ENCODE measurements around the gene SURF1.
"Not testable (repeated sequence)": the region's sequence is repeated elsewhere in the genome, so short reads cannot be mapped to it uniquely, and the experiment has no call there.

Gene SURF1

DNA sequence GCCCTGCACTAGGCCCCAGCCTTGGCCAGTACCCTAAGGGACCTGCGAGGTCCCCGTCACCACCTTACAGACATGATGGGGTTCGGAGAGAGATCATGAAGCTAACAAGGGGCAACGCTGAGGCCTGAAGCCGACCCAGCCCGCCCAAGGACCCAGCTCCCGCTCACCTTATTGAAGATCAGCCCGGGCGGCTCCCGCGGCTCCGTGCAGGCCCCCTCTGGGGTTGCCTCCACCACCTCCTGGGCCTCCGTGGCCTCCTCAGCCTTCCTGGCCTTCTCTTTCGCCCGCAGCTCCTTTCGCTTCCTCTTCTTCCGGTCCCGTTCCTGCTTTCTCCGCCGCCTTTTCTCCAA, 23.9 kb downstream of the SURF1 start:
- H3K4me2 ChIP-seq, result no peak overlapping the region
- H3K4me1 ChIP-seq, result peaks cover 21 to 43% (median 30%) of the 10 kb centered on the region in 10 experiments
- H3K27me3 ChIP-seq, result no peaks in the 10 kb centered on the region
- no peak overlapping the region for H3K4me3 ChIP-seq
- no peaks in the 10 kb centered on the region for H3K9me3 ChIP-seq (replicated peaks in 1 of 11)
- no peak for TF ChIP-seq Cebpa-rat (IDR thresholded peaks at IDR 0.05)
- peak overlapping the region in 4 of 11 experiments; percentile 13 to 51 (median 36); a peak in 5 of 22 replicates for H3K9ac ChIP-seq
- peaks cover 44 to 72% (median 58%) of the 10 kb centered on the region in 11 experiments for H3K36me3 ChIP-seq
- peaks cover 7 to 85% (median 75%) of the 10 kb centered on the region in 11 experiments; a peak in 21 of 22 replicates for H4K20me1 ChIP-seq
- no peak overlapping the region for H3K27ac ChIP-seq

DNA sequence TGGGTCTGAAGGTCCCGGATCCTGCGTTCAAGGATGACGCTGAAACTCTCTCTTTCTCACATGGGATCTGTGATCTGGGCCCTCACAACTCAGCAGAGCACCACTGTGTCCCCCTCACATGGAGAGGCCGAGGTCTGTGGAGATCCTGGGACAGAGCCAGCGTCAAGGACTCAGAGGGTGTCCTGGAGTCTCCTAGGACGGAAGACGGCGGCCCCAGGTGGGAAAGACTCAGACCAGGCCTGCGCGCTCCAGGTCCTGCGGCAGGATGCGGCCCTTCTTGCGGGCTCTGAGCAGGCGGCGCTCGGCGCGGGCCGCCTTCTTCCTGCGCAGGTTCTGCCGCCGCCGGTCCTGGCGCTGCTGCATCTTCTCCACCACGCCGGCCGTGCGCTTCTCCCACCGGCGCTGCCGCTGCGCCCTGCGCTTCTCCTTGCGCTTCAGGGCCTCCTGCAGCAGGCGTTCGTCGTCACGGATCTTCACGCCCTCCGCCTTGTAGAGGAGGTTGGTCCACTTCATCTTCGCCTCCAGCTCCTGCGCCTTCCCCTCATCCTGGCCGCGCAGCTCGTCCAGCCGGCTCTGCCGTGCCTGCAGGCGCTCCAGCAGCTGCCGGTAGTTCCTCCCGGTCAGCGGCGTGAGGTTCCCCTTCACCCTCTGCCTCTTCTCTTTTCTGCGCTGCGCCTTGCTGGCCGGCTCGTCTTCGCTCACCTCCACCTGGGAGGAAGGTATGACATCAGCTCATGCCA, 24.5 kb downstream of the SURF1 start:
- H3K4me3 ChIP-seq, result no peak overlapping the region
- H3K36me3 ChIP-seq, result peaks cover 44 to 72% (median 58%) of the 10 kb centered on the region in 11 experiments
- H4K20me1 ChIP-seq, result peaks cover 7 to 89% (median 75%) of the 10 kb centered on the region in 11 experiments; a peak in 21 of 22 replicates
- no peak for TF ChIP-seq Cebpa-rat (IDR thresholded peaks at IDR 0.05)
- peak overlapping the region in 5 of 11 experiments; percentile 3 to 41 (median 15); a peak in 4 of 22 replicates for H3K9ac ChIP-seq
- H3K4me1 ChIP-seq, result peaks cover 18 to 37% (median 25%) of the 10 kb centered on the region in 10 experiments
- H3K27me3 ChIP-seq, result no peaks in the 10 kb centered on the region
- H3K4me2 ChIP-seq, result no peak overlapping the region
- H3K27ac ChIP-seq, result no peak overlapping the region
- H3K9me3 ChIP-seq (replicated peaks in 1 of 11), result no peaks in the 10 kb centered on the region

DNA sequence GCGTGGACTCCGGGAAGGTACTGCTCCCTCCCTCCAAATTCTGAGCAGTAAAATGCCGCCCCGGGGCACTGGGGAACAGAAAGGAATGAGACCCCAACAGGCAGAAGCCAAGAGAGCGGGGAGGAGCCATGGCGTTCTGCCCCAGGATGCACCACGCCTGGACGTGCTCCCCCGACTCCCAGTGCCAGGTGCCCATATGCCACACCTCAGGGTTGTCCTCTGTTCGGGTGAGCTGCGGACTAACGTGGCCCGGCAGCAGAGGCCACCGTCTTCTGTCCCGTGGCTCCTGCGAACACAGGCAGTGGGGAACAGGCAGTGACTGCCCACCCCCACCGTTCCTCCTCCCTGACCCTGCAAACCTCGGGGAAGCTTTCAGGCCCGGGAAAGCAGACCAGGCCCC, 25.1 kb downstream of the SURF1 start:
- Histone ChIP-seq H4K20me1 (peaks cover 7 to 89% (median 75%) of the 10 kb centered on the region in 11 experiments; a peak in 21 of 22 replicates), H3K4me3 (no peak overlapping the region), H3K4me2 (no peak overlapping the region), H3K4me1 (peaks cover 12 to 31% (median 19%) of the 10 kb centered on the region in 10 experiments), H3K27me3 (no peaks in the 10 kb centered on the region), H3K27ac (no peak overlapping the region), H3K36me3 (peaks cover 44 to 72% (median 58%) of the 10 kb centered on the region in 11 experiments), H3K9ac (peak overlapping the region in 5 of 11 experiments; percentile 3 to 41 (median 8); a peak in 3 of 22 replicates), H3K9me3 (replicated peaks in 1 of 11) (no peaks in the 10 kb centered on the region)
- no peak for TF ChIP-seq Cebpa-rat (IDR thresholded peaks at IDR 0.05)

DNA sequence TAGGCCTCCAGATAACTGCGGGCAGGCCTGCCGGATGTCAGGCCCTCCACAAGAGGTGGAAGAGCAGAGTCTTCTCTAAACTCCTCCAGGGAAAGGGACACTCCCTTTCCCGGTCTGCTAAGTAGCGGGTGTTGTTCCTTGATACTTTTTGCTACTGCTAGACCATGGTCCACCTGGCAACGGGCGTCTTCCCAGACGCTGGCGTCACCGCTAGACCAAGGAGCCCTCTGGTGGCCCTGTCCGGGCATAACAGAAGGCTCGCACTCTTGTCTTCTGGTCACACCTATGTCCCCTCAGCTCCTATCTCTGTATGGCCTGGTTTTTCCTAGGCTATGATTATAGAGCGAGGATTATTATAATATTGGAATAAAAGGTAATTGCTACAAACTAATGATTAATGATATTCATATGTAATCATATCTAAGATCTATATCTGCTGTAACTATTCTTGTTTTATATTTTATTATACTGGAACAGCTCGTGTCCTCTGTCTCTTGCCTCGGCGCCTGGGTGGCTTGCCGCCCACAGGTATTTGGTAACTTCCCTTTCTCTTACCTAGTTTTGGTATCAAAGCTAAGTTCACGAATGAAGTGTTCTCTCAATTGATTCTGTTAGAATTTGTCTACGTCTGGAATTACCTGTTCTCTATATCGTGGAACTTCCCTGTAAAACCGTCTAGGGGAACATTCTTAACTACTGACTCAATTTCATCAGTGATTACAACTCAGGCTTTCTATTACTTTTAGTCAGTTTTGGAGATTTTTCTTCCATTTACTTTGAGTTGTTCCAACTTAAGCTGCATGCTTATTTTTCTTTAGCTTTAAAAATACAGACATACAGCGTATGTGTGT, 26.8 kb downstream of the SURF1 start:
- H3K4me2 ChIP-seq; H3K9ac ChIP-seq; H3K9me3 ChIP-seq (replicated peaks in 1 of 11); H3K27me3 ChIP-seq; H3K27ac ChIP-seq; H3K4me3 ChIP-seq: not testable (repeated sequence)
- peaks cover 7 to 76% (median 69%) of the 10 kb centered on the region in 11 experiments; a peak in 21 of 22 replicates for H4K20me1 ChIP-seq
- peaks cover 44 to 68% (median 55%) of the 10 kb centered on the region in 11 experiments for H3K36me3 ChIP-seq
- H3K4me1 ChIP-seq, result peaks cover 4 to 25% (median 12%) of the 10 kb centered on the region in 10 experiments

DNA sequence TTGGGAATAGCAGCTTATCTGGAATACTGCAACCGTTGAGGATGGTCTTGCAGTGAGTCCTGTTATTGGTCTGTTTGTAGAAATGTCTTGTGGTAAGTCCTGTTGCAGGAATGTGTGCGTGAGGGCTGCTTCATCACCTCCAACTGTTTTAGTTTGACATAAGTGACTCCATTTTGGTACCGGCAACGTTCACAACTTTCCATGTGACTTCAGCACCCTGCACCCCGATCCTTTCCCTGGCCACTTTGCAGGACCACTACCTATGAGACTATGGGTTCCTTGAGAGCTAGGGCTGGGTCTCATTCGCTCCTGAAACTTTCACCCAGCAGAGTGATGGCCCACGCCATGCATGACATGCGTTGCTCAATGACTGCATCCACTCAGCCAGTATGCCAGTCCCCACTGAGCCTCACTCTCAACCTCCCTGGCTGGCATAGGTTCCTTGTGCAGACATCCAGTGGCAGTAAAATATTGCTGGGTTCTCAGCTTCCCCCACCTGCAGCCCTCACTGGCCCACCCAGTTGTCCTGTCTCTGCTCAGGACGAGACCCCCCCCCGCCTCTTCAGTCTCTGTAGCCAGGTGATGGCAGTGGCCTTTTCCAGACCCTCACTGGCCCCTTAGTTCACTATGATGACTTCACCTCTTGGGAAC, 28.3 kb downstream of the SURF1 start:
- no peak overlapping the region for H3K9ac ChIP-seq
- no peak overlapping the region for H3K4me3 ChIP-seq
- H3K27me3 ChIP-seq, result no peaks in the 10 kb centered on the region
- peaks cover 30 to 53% (median 40%) of the 10 kb centered on the region in 11 experiments for H3K36me3 ChIP-seq
- peaks cover 0 to 12% (median 6%) of the 10 kb centered on the region in 11 experiments; a peak in 10 of 22 replicates for H3K9me3 ChIP-seq (replicated peaks in 1 of 11)
- H3K27ac ChIP-seq, result no peak overlapping the region
- peaks cover 7 to 61% (median 53%) of the 10 kb centered on the region in 11 experiments; a peak in 21 of 22 replicates for H4K20me1 ChIP-seq
- no peak for TF ChIP-seq Cebpa-rat (IDR thresholded peaks at IDR 0.05)
- H3K4me1 ChIP-seq, result peaks cover 0 to 13% (median 0%) of the 10 kb centered on the region in 10 experiments; a peak in 4 of 20 replicates
- no peak overlapping the region for H3K4me2 ChIP-seq

DNA sequence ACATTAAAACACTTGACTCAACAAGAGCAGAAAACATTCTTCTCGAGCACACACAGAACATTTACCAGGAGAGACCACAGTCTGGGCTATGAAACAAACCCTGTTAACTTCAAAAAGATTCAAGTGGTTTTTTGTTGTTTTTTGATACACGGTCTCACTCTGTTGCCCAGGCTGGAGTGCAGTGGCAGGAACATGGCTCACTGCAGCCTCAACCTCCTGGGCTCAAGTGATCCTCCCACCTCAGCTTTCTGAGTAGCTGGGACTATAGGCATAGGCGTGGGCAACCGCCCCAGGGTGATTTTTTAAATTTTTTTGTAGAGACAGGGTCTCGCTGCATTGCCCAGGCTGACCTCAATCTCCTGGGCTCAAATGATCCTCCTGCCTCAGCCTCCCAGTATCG, 29.3 kb downstream of the SURF1 start:
- H3K27ac ChIP-seq, H3K4me2 ChIP-seq, H3K4me1 ChIP-seq, H3K9ac ChIP-seq, H3K4me3 ChIP-seq, H3K27me3 ChIP-seq: not testable (repeated sequence)
- peaks cover 20 to 43% (median 30%) of the 10 kb centered on the region in 11 experiments for H3K36me3 ChIP-seq
- H4K20me1 ChIP-seq, result peaks cover 7 to 51% (median 44%) of the 10 kb centered on the region in 11 experiments; a peak in 21 of 22 replicates
- H3K9me3 ChIP-seq (replicated peaks in 1 of 11), result peaks cover 0 to 12% (median 6%) of the 10 kb centered on the region in 11 experiments; a peak in 10 of 22 replicates

DNA sequence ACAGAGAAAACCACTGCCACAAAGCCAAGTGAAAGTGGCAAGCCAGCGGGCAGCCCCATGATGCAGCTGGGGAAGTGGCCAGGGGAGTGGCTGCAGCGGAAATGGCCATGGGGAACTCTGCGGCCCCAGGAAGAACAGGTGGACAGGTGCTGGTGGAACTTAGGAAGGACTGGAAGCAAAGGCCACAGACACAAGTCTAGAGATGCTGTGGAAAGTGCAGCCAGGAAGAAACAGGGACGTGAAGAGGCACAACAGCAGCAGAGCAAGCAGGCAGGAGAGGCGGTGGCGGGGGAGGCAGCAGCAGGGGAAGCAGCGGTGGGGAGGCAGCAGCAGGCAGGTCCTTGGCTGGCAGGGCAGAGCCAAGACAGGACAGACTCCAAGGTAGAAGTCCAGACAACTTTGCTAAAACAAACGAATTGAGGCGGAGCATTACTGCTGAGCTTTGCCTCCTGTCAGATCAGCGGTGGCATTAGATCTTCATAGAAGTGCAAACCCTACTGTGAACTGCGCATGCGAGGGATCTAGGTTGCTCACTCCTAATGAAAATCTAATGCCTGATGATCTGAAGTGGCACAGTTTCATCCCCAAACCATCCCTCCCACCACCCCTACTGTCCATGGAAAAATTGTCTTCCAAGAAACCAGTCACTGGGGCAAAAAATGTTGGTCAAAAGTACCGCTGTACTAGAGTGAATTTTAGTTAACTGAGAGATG, 32.1 kb downstream of the SURF1 start:
- no peak overlapping the region for H3K4me3 ChIP-seq
- peaks cover 0 to 4% (median 0%) of the 10 kb centered on the region in 10 experiments; a peak in 1 of 20 replicates for H3K4me1 ChIP-seq
- H3K9ac ChIP-seq, result no peak overlapping the region
- H3K27me3 ChIP-seq, result no peaks in the 10 kb centered on the region
- H3K36me3 ChIP-seq, result peaks cover 0 to 16% (median 6%) of the 10 kb centered on the region in 11 experiments; a peak in 7 of 22 replicates
- no peak overlapping the region for H3K27ac ChIP-seq
- H3K9me3 ChIP-seq (replicated peaks in 1 of 11), result peaks cover 0 to 12% (median 6%) of the 10 kb centered on the region in 11 experiments; a peak in 10 of 22 replicates
- no peak for TF ChIP-seq Cebpa-rat (IDR thresholded peaks at IDR 0.05)
- H4K20me1 ChIP-seq, result peaks cover 0 to 22% (median 15%) of the 10 kb centered on the region in 11 experiments; a peak in 17 of 22 replicates
- peak overlapping the region in 1 of 11 experiments; percentile 16; a peak in 1 of 22 replicates for H3K4me2 ChIP-seq

DNA sequence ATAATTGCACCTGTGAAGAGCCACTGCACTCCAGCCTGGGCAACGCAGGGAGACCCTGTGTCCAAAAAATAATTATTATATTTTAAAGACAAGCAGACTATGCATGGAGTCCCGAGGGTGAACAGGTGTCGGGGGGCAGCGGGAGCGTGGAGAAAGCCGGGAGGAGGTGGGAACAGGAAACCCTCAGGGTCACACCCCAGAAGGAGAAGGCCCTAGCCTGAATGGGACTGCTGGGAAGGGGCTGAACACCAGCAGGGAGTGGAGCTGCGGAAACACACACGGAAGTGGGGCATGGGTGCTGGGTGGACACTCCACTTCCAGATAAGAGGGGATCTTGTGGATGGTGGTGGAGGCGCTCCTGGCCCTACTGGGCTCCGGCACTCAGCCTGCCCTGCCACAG, 33.1 kb downstream of the SURF1 start:
- peaks cover 0 to 6% (median 0%) of the 10 kb centered on the region in 11 experiments; a peak in 3 of 22 replicates for H3K36me3 ChIP-seq
- no peak overlapping the region; a peak in 1 of 22 replicates for H3K4me2 ChIP-seq
- H3K9ac ChIP-seq, result no peak overlapping the region
- H3K27me3 ChIP-seq, result no peaks in the 10 kb centered on the region
- H4K20me1 ChIP-seq, result peaks cover 0 to 13% (median 6%) of the 10 kb centered on the region in 11 experiments; a peak in 13 of 22 replicates
- TF ChIP-seq Cebpa-rat (IDR thresholded peaks at IDR 0.05), result no peak
- no peak overlapping the region for H3K27ac ChIP-seq
- H3K4me3 ChIP-seq, result no peak overlapping the region
- peaks cover 0 to 12% (median 6%) of the 10 kb centered on the region in 11 experiments; a peak in 10 of 22 replicates for H3K9me3 ChIP-seq (replicated peaks in 1 of 11)
- peaks cover 0 to 4% (median 0%) of the 10 kb centered on the region in 10 experiments; a peak in 1 of 20 replicates for H3K4me1 ChIP-seq

Measured in BLaER1 treated with 17β-estradiol and CSF1 and Interleukin-3, amounts not matched to agents 10 nM and 100 nM (cell line).